Peyer's patch (tissue), 4 donors: ENCODE data around the gene BRF1.

Source experiments
- CTCF ChIP-seq, 6 experiments: fragments of 450-650 bp in 4 of 6; fragments of 200-600 bp in 2 of 6; sonication (generic) in 1 of 6; IDR thresholded peaks; one replicate each; pipeline ENCODE4 v1.5.1; 2017 to 2019; ENCODE audit warnings: antibody characterized with exemption in 6 of 6, mild to moderate bottlenecking in 3 of 6, moderate library complexity in 1 of 6
- POLR2A ChIP-seq, 2 donors: fragments of 450-650 bp; IDR thresholded peaks; one replicate each; pipeline ENCODE4 v1.5.1; 2017; ENCODE audit warnings: antibody characterized with exemption in 2 of 2, mild to moderate bottlenecking in 2 of 2, moderate library complexity in 2 of 2

- TF ChIP-seq CTCF (IDR thresholded peaks at IDR 0.05) = no peak
- no peak for TF ChIP-seq POLR2A (IDR thresholded peaks at IDR 0.05)
Measured at GRCh38 chr14:105207460-105207901, 93.3 kb downstream of the BRF1 start.
